GM12801 (cell line): ENCODE results near the gene PHF21A.

ENCODE experiments used
- CTCF ChIP-seq: IDR thresholded peaks from one replicate; pipeline ENCODE4 v1.5.1; 2011; ENCODE audit warnings: control low read depth; ENCODE audit not compliant: insufficient read length; ENCODE audit errors: extremely low read depth

Gene PHF21A

DNA sequence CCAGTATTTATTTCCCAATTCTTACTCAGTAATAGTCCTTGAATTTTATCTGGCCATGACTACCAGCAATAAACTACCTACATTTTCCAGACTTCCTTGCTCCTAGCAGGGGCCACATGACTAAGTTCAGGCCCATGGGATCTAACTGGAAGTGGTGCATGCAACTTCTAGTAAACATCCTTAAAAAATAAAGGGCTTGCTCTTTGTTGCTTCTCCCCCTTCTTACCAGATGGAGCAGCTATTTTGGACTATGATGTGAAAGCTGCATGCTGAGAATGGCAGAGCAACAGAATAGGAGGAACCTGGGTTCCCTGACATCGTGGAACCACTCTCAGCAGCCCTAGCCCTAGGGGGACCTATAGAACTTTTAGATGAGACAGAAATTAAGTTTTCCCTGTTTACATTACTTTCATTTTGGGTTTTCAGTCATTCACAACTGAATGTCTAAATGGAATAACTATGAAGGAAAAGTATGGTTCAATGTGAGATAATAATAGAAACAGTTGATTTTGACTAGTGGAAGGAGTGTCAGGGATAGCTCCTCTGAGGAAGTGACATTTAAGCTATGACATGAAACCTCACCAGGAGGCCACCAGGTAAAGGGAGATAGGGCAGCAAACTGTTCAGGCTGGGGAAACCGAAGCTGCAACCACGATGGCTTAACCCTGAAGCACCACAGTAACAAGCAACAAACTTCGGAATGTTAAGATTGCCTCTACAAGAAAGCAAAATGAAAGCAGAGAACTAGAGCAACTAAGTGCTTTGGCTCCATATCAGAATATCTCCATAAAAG is 48.9 kb downstream of the PHF21A start:
- TF ChIP-seq CTCF: no peak

GRCh38 chr11:46071091-46071490 is 50.2 kb downstream of the PHF21A start:
- TF ChIP-seq CTCF: no peak

DNA sequence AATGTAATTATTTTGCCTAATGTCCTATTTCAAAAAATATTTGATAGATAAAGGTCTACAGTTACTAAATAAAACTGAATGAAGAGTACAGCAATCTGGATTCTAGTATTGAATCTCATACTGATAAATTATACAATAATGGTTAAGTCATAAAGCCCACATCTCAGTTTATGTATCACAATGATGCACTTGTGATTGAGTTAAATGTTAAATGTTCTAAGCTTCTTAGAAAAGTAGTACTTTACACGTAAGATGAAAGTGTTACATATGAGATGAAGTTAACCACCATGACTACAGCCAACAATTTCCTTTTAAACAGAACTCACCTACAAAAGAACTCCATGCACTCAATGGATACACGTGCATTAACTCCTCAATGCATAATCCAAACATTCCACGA is 51.7 kb downstream of the PHF21A start:
- TF ChIP-seq CTCF: no peak

DNA sequence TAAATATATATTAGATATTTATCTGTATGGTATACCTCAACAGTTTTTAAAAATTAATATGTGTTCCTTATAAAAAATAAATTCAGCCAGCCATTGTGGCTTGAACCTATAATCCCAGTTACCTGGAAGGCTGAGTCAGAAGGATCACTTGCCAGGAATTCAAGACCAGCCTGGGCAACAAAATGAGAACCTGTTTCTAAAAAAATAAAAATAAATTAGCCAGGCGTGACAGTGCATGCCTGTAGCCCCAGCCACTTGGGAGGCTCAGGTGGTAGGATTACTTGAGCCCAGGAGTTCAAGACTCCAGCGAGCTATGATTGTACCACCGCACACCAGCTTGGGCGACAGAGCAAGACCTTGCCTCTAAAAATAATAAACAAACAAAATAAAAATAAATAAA is 54.9 kb downstream of the PHF21A start:
- TF ChIP-seq CTCF: no peak

DNA sequence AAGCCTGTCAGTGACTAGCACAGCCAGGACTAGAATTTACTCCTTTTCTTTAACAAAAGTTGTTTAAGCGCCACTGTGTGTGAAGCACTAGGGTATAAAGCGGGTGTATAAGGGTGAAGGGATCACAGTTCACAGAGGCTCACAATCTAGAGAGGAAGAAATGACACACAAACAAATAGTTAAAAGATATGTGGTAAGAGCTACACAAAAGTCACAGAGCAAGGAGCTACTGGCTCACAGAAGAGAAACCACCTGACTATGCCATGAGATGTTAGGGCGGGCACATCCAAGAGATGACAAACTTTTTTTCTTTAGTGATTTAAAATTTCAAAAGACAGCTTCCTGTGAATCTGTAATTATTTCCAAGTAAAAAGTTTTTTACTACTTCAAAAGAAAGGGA is 55.6 kb downstream of the PHF21A start:
- TF ChIP-seq CTCF: no peak

- TF ChIP-seq CTCF: no peak
Measured at GRCh38 chr11:46064221-46064620, 57.0 kb downstream of the PHF21A start.

DNA sequence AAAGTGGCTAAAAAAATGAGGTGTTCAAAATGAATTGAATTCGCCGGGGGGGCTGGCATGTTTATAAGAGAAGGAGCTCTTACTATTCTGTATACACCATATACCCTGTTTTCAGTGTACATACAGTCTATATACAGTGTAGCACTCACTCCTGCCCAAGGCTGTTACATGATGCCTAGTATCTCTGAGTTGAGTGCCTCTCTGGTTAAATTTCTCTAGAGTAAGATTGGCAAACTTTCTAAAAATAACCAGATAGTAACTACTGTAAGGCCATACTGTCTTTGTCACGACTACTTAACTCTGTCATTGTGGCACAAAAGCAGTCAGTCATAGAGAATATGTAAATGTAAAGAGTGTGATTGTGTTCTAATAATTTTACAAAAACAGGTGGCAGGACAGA is 58.1 kb downstream of the PHF21A start:
- TF ChIP-seq CTCF: no peak

- no peak for TF ChIP-seq CTCF
Measured at GRCh38 chr11:46060013-46060412, 61.2 kb downstream of the PHF21A start.
